ENCODE results near the gene TSC22D1. TPM values are rescaled to one million over a fixed set of nuclear protein-coding genes. Genes with fewer than 3 reads are reported as not detected.
"Not testable (repeated sequence)": the region's sequence is repeated elsewhere in the genome, so short reads cannot be mapped to it uniquely, and the experiment has no call there.

The TSC22D1 gene
- total RNA-seq, 3 donors from 2014 or later, result 74.2 to 235 (median 232) TPM

DNA sequence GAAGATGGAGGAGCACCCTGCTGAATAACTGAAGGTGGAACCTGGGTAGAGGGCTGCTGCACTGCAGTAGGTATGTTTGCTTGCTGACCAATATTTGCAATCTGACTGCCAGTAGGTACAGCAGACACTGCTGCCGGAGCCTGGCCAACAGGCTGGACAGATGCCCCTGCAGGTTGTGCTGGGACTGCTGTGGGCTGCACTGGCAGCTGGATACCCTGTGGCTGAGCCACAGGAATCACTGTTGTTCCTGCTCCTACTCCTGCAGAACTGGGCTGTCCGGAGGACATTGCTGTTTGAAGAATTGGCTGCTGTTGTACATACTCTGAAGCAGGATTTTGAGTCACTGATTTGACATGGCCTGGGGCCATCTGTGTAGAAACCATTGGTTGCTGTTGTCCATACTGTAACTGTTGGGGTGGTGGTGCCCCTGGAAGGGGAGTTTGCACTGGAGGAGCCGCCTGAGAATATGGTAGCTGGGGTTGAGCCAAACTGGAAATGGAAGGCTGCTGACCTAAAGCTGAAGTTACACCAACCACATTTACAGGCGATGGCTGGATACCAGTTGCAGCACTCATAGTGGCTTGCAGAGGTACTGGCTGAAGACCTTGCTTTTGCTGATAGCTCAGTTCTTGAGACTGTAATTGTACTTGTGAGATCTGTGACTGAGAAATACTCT is 2.2 kb downstream of the TSC22D1 start:
- no peak for DNase-seq (ENCODE audit: low spot score in 2 of 2)
- no peaks in the 10 kb centered on the region for H3K9me3 ChIP-seq
- intact Hi-C loops (cut with DNase I; ENCODE audit: low total_unique reads), result no loop called here
- no peak overlapping the region for H3K27ac ChIP-seq
- no peaks in the 10 kb centered on the region for H3K4me1 ChIP-seq
- H3K27me3 ChIP-seq, result no peaks in the 10 kb centered on the region
- H3K4me3 ChIP-seq, result peak overlapping the region in 1 of 3 donors; percentile 26
- no peaks in the 10 kb centered on the region for H3K36me3 ChIP-seq
- TF ChIP-seq, protein P1, sequence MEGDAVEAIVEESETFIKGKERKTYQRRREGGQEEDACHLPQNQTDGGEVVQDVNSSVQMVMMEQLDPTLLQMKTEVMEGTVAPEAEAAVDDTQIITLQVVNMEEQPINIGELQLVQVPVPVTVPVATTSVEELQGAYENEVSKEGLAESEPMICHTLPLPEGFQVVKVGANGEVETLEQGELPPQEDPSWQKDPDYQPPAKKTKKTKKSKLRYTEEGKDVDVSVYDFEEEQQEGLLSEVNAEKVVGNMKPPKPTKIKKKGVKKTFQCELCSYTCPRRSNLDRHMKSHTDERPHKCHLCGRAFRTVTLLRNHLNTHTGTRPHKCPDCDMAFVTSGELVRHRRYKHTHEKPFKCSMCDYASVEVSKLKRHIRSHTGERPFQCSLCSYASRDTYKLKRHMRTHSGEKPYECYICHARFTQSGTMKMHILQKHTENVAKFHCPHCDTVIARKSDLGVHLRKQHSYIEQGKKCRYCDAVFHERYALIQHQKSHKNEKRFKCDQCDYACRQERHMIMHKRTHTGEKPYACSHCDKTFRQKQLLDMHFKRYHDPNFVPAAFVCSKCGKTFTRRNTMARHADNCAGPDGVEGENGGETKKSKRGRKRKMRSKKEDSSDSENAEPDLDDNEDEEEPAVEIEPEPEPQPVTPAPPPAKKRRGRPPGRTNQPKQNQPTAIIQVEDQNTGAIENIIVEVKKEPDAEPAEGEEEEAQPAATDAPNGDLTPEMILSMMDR (IDR thresholded peaks at IDR 0.05), result peak in 2 of 3 donors; percentile 11 to 32
- TF ChIP-seq POLR2AphosphoS5 (IDR thresholded peaks at IDR 0.05) (no peak), POLR2A (IDR thresholded peaks at IDR 0.05) (no peak)

DNA sequence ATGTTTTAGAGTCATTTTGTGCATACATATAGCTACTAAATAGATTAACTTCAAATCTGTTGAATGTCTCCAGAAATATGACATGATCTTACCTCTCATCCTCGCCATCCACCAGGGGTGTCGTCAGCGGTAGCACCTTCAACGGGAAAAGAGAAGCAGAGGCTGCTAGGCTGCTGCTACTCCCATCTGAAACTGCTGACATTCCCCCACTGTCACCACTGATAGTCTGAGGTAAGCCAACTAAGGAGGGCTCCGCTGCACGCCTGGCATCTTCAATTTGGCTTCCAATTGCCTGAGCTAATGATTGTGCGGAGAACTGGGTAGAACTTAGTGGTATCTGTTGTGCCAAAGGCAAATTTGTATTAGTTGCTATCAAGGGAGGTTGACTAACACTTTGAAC is 3.1 kb downstream of the TSC22D1 start:
- H3K4me3 ChIP-seq, result no peak overlapping the region
- H3K4me1 ChIP-seq, result no peaks in the 10 kb centered on the region
- no peak for DNase-seq (ENCODE audit: low spot score in 2 of 2)
- H3K27me3 ChIP-seq, result no peaks in the 10 kb centered on the region
- no peak overlapping the region for H3K27ac ChIP-seq
- no peaks in the 10 kb centered on the region for H3K9me3 ChIP-seq
- intact Hi-C loops (cut with DNase I; ENCODE audit: low total_unique reads), result no loop called here
- TF ChIP-seq, protein P1 (IDR thresholded peaks at IDR 0.05), result no peak
- no peak for TF ChIP-seq POLR2A (IDR thresholded peaks at IDR 0.05)
- TF ChIP-seq POLR2AphosphoS5 (IDR thresholded peaks at IDR 0.05), result no peak
- H3K36me3 ChIP-seq, result no peaks in the 10 kb centered on the region

DNA sequence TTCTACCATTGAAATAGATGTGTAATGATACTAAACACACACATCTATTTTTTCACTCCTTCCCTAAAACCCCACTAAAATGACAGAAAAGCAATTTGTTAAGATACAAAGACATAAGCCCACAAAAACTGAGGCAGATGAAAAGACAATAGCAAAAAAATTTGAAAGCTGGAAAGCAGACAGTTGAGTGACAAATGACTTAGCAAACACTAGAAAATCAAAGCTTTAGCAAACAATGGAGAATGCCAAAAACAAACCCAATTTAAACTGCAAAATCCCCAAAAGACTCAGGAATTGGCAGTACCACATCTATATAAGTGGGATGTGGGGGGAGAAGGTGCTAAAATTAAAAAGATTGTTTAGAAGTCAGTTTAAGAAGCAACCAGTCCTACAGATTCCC is 9.5 kb downstream of the TSC22D1 start:
- Histone ChIP-seq H3K27me3 (no peaks in the 10 kb centered on the region), H3K27ac (no peak overlapping the region), H3K4me3 (no peak overlapping the region), H3K4me1 (no peaks in the 10 kb centered on the region), H3K36me3 (no peaks in the 10 kb centered on the region), H3K9me3 (no peaks in the 10 kb centered on the region)
- TF ChIP-seq, protein P1 (IDR thresholded peaks at IDR 0.05), result no peak
- TF ChIP-seq POLR2A (IDR thresholded peaks at IDR 0.05) (no peak), POLR2AphosphoS5 (IDR thresholded peaks at IDR 0.05) (no peak)
- intact Hi-C loops (cut with DNase I; ENCODE audit: low total_unique reads), result no loop called here
- no peak for DNase-seq (ENCODE audit: low spot score in 2 of 2)

DNA sequence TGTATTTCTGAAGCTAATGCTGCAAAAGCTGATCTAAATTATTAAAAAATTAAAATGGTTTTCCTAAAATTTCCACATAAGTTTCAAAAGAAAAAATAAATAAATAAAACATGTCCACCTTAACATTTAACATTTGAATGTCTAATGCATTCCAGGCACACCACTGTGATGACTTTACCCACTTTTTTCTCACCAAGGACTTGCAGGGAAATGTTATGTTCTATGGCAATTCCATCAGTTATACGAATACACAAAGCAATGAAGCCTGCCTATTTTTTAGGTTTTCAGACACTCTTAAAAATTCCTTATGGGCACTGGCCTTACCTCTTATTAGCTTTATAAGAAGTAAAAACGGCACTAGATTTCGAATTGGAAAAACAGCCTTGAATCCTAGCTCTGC is 10.2 kb downstream of the TSC22D1 start:
- intact Hi-C loops (cut with DNase I; ENCODE audit: low total_unique reads), result no loop called here
- Histone ChIP-seq H3K4me1 (no peaks in the 10 kb centered on the region), H3K27ac (no peak overlapping the region), H3K9me3 (no peaks in the 10 kb centered on the region), H3K27me3 (no peaks in the 10 kb centered on the region), H3K4me3 (no peak overlapping the region), H3K36me3 (no peaks in the 10 kb centered on the region)
- TF ChIP-seq POLR2AphosphoS5 (IDR thresholded peaks at IDR 0.05) (no peak), POLR2A (IDR thresholded peaks at IDR 0.05) (no peak)
- TF ChIP-seq, protein P1 (IDR thresholded peaks at IDR 0.05), result no peak
- no peak for DNase-seq (ENCODE audit: low spot score in 2 of 2)

DNA sequence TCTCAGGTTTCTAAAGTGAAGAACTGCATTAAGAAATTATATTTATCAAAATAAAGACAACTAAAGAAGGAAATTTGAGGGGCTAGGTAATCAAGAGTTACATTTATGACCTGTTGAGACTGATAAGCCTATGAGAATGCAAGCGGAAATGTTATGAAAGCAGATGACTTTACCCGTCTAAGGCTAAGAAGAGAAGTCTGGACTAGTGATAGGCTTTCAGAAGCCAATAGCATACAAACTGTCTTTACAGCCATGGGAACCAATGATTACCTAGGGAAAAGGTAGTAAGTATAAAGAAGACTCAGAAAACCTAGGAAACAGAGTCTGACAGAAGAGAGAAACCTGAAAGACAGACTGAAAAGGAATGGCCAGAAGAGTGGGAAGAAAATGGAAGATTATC is 11.2 kb downstream of the TSC22D1 start:
- H3K4me1 ChIP-seq, result no peaks in the 10 kb centered on the region

DNA sequence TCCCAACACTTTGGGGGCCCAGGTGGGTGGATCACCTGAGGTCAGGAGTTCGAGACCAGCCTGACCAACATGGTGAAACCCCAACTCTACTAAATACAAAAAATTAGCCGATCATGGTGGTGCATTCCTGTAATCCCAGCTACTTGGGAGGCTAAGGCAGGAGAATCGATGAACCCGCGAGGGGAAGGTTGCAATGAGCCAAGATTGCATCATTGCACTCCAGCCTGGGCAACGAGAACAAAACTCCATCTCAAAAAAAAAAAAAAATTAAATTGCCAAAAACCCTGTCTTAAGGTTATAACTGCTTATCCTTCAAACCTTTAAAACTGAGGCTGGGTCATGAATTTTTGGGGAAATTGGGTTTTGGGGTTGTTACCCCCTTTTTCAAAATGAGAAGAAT is 13.3 kb downstream of the TSC22D1 start:
- H3K4me1 ChIP-seq; H3K27ac ChIP-seq; H3K36me3 ChIP-seq; DNase-seq (ENCODE audit: low spot score in 2 of 2); H3K4me3 ChIP-seq; H3K9me3 ChIP-seq; H3K27me3 ChIP-seq; intact Hi-C loops (cut with DNase I; ENCODE audit: low total_unique reads): not testable (repeated sequence)

More for the DNA sequence above, 11.2 kb downstream of the TSC22D1 start:
- Histone ChIP-seq H3K4me3 (no peak overlapping the region), H3K27me3 (no peaks in the 10 kb centered on the region), H3K36me3 (no peaks in the 10 kb centered on the region), H3K27ac (no peak overlapping the region), H3K9me3 (no peaks in the 10 kb centered on the region)
- intact Hi-C loops (cut with DNase I; ENCODE audit: low total_unique reads), result no loop called here
- no peak for DNase-seq (ENCODE audit: low spot score in 2 of 2)
- no peak for TF ChIP-seq POLR2A (IDR thresholded peaks at IDR 0.05)
- TF ChIP-seq POLR2AphosphoS5 (IDR thresholded peaks at IDR 0.05), result no peak
- TF ChIP-seq, protein P1 (IDR thresholded peaks at IDR 0.05), result no peak
